Articular chondrocyte of knee joint (primary cell): ENCODE results near the gene RPUSD4. TPM values are rescaled to one million over a fixed set of nuclear protein-coding genes. Genes with fewer than 3 reads are reported as not detected.

Experiments used
- small RNA-seq: library from RNA; depleted of rRNA; stranded (forward); fragments of <200 nt; gene quantifications from one replicate; pipeline ENCODE3, GENCODE V24; 2012
- total RNA-seq: library from RNA; depleted of rRNA; stranded (reverse); fragments of >200 nt; gene quantifications from 2 replicates; pipeline ENCODE4 v1.2.3, GENCODE V29; 2012

Gene RPUSD4
- 27.6 and 35.7 TPM in 2 replicates for total RNA-seq

GRCh38 chr11:126211236-126212088, at the start of gene RPUSD4, which contains the start of gene FAM118B:
Gene RPUSD4, minus strand, starts transcription at chr11:126211650. Its CDS starts 12 bp downstream, at chr11:126211638.
Gene FAM118B, plus strand, starts transcription at chr11:126211782. Its CDS starts 23,220 bp downstream, at chr11:126235002.

Small RNA genes within 50 kb of the gene (small RNA-seq; reads per million reads assigned to genes)
- gene AP001893.2 = not detected
- gene RN7SL351P = not detected
- not detected for gene RNU4-86P

Other genes with a start within 250 kb of the RPUSD4 start
- gene CDON, start 148.8 kb downstream of the RPUSD4 start, total RNA-seq = 48.3 and 56.1 TPM in 2 replicates
- gene FAM118B, start 132 bp upstream of the RPUSD4 start, total RNA-seq = 25.2 and 28.8 TPM in 2 replicates
- gene SRPRA, start 57.2 kb upstream of the RPUSD4 start, total RNA-seq = 106 and 109 TPM in 2 replicates
- 7.6 and 9.9 TPM in 2 replicates for gene FOXRED1, start 57.5 kb upstream of the RPUSD4 start, total RNA-seq
- gene TIRAP, start 71.4 kb upstream of the RPUSD4 start, total RNA-seq = 7.4 and 9.4 TPM in 2 replicates
- gene DCPS, start 92.4 kb upstream of the RPUSD4 start, total RNA-seq = 9.1 and 12.3 TPM in 2 replicates
- 11.8 and 15.5 TPM in 2 replicates for gene ST3GAL4, start 144.0 kb upstream of the RPUSD4 start, total RNA-seq